Measurements from ENCODE around the gene IP6K3.

Gene IP6K3

DNA sequence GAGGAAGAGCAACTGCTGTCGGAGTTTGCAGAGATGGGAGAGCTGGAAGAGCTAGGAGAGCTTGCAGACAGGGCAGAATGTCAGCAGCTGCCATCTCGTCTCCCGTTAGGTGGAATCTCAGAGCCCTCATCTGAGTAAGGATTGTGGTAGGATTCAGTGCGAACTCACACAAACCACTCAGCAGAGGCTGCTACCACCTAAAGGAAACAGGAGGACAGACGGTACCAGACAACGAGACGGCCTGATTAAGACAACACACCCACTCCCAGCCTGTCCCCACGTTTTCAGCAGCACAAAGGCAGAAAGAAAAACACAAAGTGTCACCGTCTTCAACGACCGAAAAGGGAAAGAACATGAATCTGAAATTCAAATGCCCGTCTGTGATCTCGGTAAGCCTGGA is 38.1 kb upstream of the IP6K3 start:
- no peaks in the 10 kb centered on the region for H4K20me1 ChIP-seq (ENCODE audit: insufficient read depth, low read length)
- no peak overlapping the region for H3K27ac ChIP-seq (ENCODE audit: low read length)
- TF ChIP-seq EZH2 (optimal IDR thresholded peaks at IDR 0.05; ENCODE audit: low read depth, low read length): no peak
- TF ChIP-seq EZH2phosphoT487 (IDR thresholded peaks at IDR 0.05; ENCODE audit: low read length): no peak
- TF ChIP-seq, protein P1, sequence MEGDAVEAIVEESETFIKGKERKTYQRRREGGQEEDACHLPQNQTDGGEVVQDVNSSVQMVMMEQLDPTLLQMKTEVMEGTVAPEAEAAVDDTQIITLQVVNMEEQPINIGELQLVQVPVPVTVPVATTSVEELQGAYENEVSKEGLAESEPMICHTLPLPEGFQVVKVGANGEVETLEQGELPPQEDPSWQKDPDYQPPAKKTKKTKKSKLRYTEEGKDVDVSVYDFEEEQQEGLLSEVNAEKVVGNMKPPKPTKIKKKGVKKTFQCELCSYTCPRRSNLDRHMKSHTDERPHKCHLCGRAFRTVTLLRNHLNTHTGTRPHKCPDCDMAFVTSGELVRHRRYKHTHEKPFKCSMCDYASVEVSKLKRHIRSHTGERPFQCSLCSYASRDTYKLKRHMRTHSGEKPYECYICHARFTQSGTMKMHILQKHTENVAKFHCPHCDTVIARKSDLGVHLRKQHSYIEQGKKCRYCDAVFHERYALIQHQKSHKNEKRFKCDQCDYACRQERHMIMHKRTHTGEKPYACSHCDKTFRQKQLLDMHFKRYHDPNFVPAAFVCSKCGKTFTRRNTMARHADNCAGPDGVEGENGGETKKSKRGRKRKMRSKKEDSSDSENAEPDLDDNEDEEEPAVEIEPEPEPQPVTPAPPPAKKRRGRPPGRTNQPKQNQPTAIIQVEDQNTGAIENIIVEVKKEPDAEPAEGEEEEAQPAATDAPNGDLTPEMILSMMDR (IDR thresholded peaks at IDR 0.05; ENCODE audit: low read length): no peak
- no peak overlapping the region for H2AFZ ChIP-seq (ENCODE audit: low read length)
- H3K4me3 ChIP-seq (ENCODE audit: low read length): no peak overlapping the region
- H3K79me2 ChIP-seq (ENCODE audit: low read length): peaks cover 33% of the 10 kb centered on the region
- H3K36me3 ChIP-seq (replicated peaks; ENCODE audit: insufficient read depth, low read length): no peaks in the 10 kb centered on the region
- no peaks in the 10 kb centered on the region for H3K27me3 ChIP-seq (replicated peaks; ENCODE audit: insufficient read depth, low read length)
- no peak for DNase-seq
- H3K9ac ChIP-seq (ENCODE audit: low read length): no peak overlapping the region
- peaks cover 17% of the 10 kb centered on the region for H3K4me1 ChIP-seq (ENCODE audit: low read length)
- H3K9me3 ChIP-seq (replicated peaks; ENCODE audit: insufficient read depth, low read length): no peaks in the 10 kb centered on the region
- no peak overlapping the region for H3K4me2 ChIP-seq (ENCODE audit: low read depth, low read length)
- peaks cover 5% of the 10 kb centered on the region; the same call in 1 of the 2 replicates for H3F3A ChIP-seq (ENCODE audit: insufficient read depth, low read length)
- H3K9me2 ChIP-seq (replicated peaks; ENCODE audit: insufficient read depth, low read length): no peaks in the 10 kb centered on the region; the same call in 1 of the 2 replicates

DNA sequence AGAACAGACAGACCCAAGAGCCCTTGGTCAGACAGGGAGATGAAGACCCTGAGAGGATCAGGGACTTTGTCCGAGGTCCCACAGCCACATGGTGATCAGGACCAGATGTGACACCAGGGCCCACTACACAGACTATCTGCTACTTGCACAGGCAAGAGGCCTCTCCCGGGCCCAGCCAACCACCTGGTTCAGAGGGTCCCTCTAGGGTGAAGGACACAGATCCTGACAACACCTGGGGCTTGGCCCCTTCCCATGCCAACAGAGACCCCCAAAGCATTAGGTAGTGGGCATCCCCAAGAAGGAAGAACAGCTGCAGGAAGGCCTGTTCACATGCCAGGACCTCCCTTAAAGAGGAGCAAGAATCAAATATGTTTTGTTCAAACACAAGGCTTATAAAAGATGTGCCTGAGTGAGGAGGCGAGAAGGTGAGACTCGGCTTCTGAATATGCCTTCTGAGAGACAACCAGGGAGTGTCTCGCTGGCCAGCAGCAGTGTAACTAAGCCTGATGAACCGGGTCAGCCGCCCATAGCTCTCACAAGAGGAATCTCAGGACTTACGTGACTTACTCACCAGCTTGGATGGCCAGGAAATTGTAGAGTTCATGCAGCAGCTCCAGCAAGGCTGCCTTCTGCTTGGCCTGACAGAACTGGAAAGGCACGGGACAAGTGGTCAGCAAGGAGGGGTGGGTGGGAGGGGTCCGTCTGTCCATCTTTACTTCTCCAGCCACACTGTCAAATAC is 37.2 kb upstream of the IP6K3 start:
- Histone ChIP-seq H3K4me2 (ENCODE audit: low read depth, low read length) (no peak overlapping the region), H3K9ac (ENCODE audit: low read length) (no peak overlapping the region), H3K79me2 (ENCODE audit: low read length) (peaks cover 33% of the 10 kb centered on the region), H3K9me2 (replicated peaks; ENCODE audit: insufficient read depth, low read length) (no peaks in the 10 kb centered on the region), H3K4me3 (ENCODE audit: low read length) (no peak overlapping the region), H3K27me3 (replicated peaks; ENCODE audit: insufficient read depth, low read length) (no peaks in the 10 kb centered on the region), H3K9me3 (replicated peaks; ENCODE audit: insufficient read depth, low read length) (no peaks in the 10 kb centered on the region), H3K27ac (ENCODE audit: low read length) (no peak overlapping the region), H3K36me3 (replicated peaks; ENCODE audit: insufficient read depth, low read length) (no peaks in the 10 kb centered on the region), H4K20me1 (ENCODE audit: insufficient read depth, low read length) (no peaks in the 10 kb centered on the region), H3F3A (ENCODE audit: insufficient read depth, low read length) (peaks cover 5% of the 10 kb centered on the region; the same call in 1 of the 2 replicates), H3K4me1 (ENCODE audit: low read length) (peaks cover 13% of the 10 kb centered on the region), H2AFZ (ENCODE audit: low read length) (no peak overlapping the region)
- no peak for DNase-seq
- TF ChIP-seq EZH2 (optimal IDR thresholded peaks at IDR 0.05; ENCODE audit: low read depth, low read length): no peak

DNA sequence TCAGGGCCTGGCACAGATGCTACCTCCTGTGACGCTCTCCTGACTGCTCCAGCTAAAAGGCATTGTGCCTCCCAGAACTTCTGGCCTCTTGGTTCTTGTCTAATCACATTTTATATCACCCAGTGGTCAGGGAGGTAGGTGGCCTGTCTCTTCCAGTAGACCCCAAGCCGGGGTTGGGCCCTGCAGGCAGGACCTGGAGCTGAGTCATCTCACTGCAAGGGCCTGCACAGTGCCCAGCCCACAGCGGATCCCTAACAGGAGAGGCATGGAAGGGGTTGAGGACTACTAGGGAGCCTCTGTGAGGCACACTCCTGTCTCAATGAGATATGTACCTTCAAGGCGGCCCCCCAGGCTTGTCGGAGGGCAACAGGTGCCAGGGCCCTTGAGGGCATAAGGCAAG is 35.9 kb upstream of the IP6K3 start:
- H3F3A ChIP-seq (ENCODE audit: insufficient read depth, low read length): peaks cover 1% of the 10 kb centered on the region; the same call in 1 of the 2 replicates
- no peak overlapping the region for H3K27ac ChIP-seq (ENCODE audit: low read length)
- H3K4me2 ChIP-seq (ENCODE audit: low read depth, low read length): no peak overlapping the region
- no peaks in the 10 kb centered on the region for H3K9me2 ChIP-seq (replicated peaks; ENCODE audit: insufficient read depth, low read length)
- no peak overlapping the region for H3K9ac ChIP-seq (ENCODE audit: low read length)
- no peaks in the 10 kb centered on the region for H4K20me1 ChIP-seq (ENCODE audit: insufficient read depth, low read length)
- peaks cover 9% of the 10 kb centered on the region for H3K4me1 ChIP-seq (ENCODE audit: low read length)
- H3K4me3 ChIP-seq (ENCODE audit: low read length): no peak overlapping the region
- H2AFZ ChIP-seq (ENCODE audit: low read length): no peak overlapping the region
- no peak for DNase-seq
- no peaks in the 10 kb centered on the region for H3K36me3 ChIP-seq (replicated peaks; ENCODE audit: insufficient read depth, low read length)
- H3K9me3 ChIP-seq (replicated peaks; ENCODE audit: insufficient read depth, low read length): no peaks in the 10 kb centered on the region
- H3K27me3 ChIP-seq (replicated peaks; ENCODE audit: insufficient read depth, low read length): no peaks in the 10 kb centered on the region
- TF ChIP-seq, protein P1 (IDR thresholded peaks at IDR 0.05; ENCODE audit: low read length): no peak
- TF ChIP-seq EZH2 (optimal IDR thresholded peaks at IDR 0.05; ENCODE audit: low read depth, low read length): no peak
- no peak for TF ChIP-seq EZH2phosphoT487 (IDR thresholded peaks at IDR 0.05; ENCODE audit: low read length)
- H3K79me2 ChIP-seq (ENCODE audit: low read length): peaks cover 25% of the 10 kb centered on the region
